Head of caudate nucleus (tissue), 42 donors: ENCODE measurements around the gene APOA1.
A peak's percentile ranks its signal among the peaks of the same experiment; 100 is the strongest.
"Not testable (repeated sequence)": the region's sequence is repeated elsewhere in the genome, so short reads cannot be mapped to it uniquely, and the experiment has no call there.

Experiments used
- DNase-seq, 42 donors: peaks; one replicate each; pipeline versions ENCODE4 v3.0.0 to v3.0.0-alpha.2; 2020 to 2021; ENCODE audit warnings: mixed read lengths in 7 of 42
- intact Hi-C: fragments of 100-400 bp; cut with DNase I; formaldehyde crosslinking; loops from one replicate; pipeline ENCODE4 v1.15.0; 2022

APOA1 gene

GRCh38 chr11:116823031-116823843, 14.2 kb downstream of the APOA1 start, which contains the start of gene APOA4:
Gene APOA4, minus strand, starts transcription at chr11:116823304. Its CDS starts 113 bp downstream, at chr11:116823191.
- intact Hi-C loops = no loop called here
- peak in 1 of 42 donors; percentile 12 for DNase-seq

- intact Hi-C loops = no loop called here
- no peak for DNase-seq
Measured at GRCh38 chr11:116822575-116822974, 14.8 kb downstream of the APOA1 start.

- intact Hi-C loops = no loop called here
- peak in 2 of 42 donors; percentile 18 to 33 for DNase-seq
Measured at GRCh38 chr11:116821050-116821918, 16.1 kb downstream of the APOA1 start.

GRCh38 chr11:116819049-116819448, 18.4 kb downstream of the APOA1 start:
- intact Hi-C loops = no loop called here
- DNase-seq = peak in 1 of 42 donors; percentile 12

GRCh38 chr11:116814502-116814901, 22.9 kb downstream of the APOA1 start:
- no peak for DNase-seq
- intact Hi-C loops = no loop called here

- intact Hi-C loops = no loop called here
- DNase-seq = peak in 1 of 42 donors; percentile 23
Measured at GRCh38 chr11:116813781-116814471, 23.5 kb downstream of the APOA1 start.

GRCh38 chr11:116813170-116813569, 24.3 kb downstream of the APOA1 start:
- intact Hi-C loops = no loop called here
- DNase-seq = peak in 1 of 42 donors; percentile 27

GRCh38 chr11:116812109-116812508, 25.3 kb downstream of the APOA1 start:
- intact Hi-C loops = no loop called here
- peak in 2 of 42 donors; percentile 30 to 34 for DNase-seq

GRCh38 chr11:116811194-116811593, 26.2 kb downstream of the APOA1 start:
- intact Hi-C loops = no loop called here
- DNase-seq = no peak

GRCh38 chr11:116808262-116809175, 28.9 kb downstream of the APOA1 start:
- DNase-seq = no peak
- intact Hi-C loops = no loop called here

- intact Hi-C loops = no loop called here
- no peak for DNase-seq
Measured at GRCh38 chr11:116807601-116808261, 29.7 kb downstream of the APOA1 start.

GRCh38 chr11:116804001-116804400, 33.4 kb downstream of the APOA1 start:
- DNase-seq = no peak
- intact Hi-C loops = no loop called here

GRCh38 chr11:116801662-116802061, 35.8 kb downstream of the APOA1 start:
- intact Hi-C loops, DNase-seq: not testable (repeated sequence)

GRCh38 chr11:116800610-116801009, 36.8 kb downstream of the APOA1 start:
- no peak for DNase-seq
- intact Hi-C loops = no loop called here

GRCh38 chr11:116798368-116798767, 39.1 kb downstream of the APOA1 start:
- intact Hi-C loops = no loop called here
- no peak for DNase-seq

GRCh38 chr11:116797816-116798215, 39.6 kb downstream of the APOA1 start:
- DNase-seq = no peak
- intact Hi-C loops = no loop called here

- DNase-seq = no peak
- intact Hi-C loops = no loop called here
Measured at GRCh38 chr11:116796548-116796947, 40.9 kb downstream of the APOA1 start.

- intact Hi-C loops = no loop called here
- DNase-seq = no peak
Measured at GRCh38 chr11:116794851-116795250, 42.6 kb downstream of the APOA1 start.
